BJ (cell line): ENCODE data around the gene REX1BD. TPM values are rescaled to one million over a fixed set of nuclear protein-coding genes. Genes with fewer than 3 reads are reported as not detected.

Source experiments
- CTCF ChIA-PET: fragments of 350-600 bp; formaldehyde crosslinking; extraction: SDS; loops from one replicate; lab custom pipeline; 2021; ENCODE audit warnings: antibody characterized with exemption, inconsistent platforms; lab: Yijun Ruan, JAX
- POLR2A ChIA-PET: fragments of 300-600 bp; sonication (Branson Sonifier 250); formaldehyde crosslinking; extraction: SDS; loops from one replicate; lab custom pipeline; 2021; ENCODE audit warnings: antibody characterized with exemption; lab: Charles Lee
- DNase-seq: peaks from one replicate; pipeline ENCODE4 v3.0.0-alpha.2; 2011; ENCODE audit warnings: low read depth
- H3K27me3 ChIP-seq: 2 replicates; pipeline ENCODE4 v1.6.0; 2011; ENCODE audit warnings: low read length; ENCODE audit not compliant: control insufficient read depth, insufficient read depth
- H3K36me3 ChIP-seq: 2 replicates; pipeline ENCODE4 v1.5.1; 2011; ENCODE audit warnings: low read length; ENCODE audit not compliant: control insufficient read depth, insufficient read depth
- H3K4me3 ChIP-seq: 2 replicates; pipeline ENCODE4 v1.5.1; 2011; ENCODE audit warnings: low read depth, mild to moderate bottlenecking, control low read depth, low read length
- polyA plus RNA-seq: library from polyadenylated mRNA; depleted of rRNA; stranded (reverse); fragments of >200 nt; gene quantifications from 2 replicates; pipeline ENCODE4 v1.2.3, GENCODE V29; 2011
- TF ChIP-seq, protein P1 (sequence below): IDR thresholded peaks from 2 replicates; pipeline ENCODE4 v1.5.1; 2011; ENCODE audit warnings: low read depth, mild to moderate bottlenecking, control low read depth, inconsistent platforms, low read length, moderate library complexity; ENCODE audit not compliant: insufficient read depth

REX1BD gene
- polyA plus RNA-seq, 1 experiment: 24.3 TPM

DNA sequence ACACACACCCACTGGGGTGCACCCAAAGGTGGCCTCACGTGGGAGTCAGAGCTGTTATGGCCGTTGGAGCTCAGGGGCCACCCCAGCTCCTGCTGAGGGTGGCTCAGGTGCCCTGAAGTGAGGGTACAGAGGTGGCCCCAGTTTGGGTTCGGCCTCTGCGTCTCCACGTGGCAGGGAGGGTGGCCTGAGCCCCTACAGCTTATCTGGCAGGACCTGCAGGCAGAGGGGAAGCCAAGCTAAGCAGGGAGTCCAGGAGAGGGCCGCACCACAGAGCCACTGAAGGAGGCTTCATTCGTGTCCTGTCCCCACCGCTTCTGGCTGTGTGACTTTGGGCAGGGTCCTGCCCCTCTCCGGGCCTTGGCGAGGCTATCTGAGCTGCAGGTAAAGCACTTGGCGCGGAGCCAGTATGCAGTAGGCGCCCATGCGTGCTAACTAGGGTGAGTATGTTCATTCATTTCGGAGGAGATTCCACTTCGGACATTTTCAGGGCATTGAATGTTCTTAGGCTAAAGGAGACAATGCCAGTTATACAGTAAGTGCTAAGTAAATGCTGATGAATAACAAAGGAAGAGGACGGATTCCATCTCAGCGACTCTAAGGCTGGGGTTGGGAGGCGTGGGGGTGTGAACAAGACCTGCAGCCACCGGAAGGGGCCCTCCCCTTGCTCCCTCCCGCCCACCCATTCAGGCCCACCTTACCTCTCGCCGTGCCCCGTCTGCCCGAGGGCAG, 4.9 kb downstream of the REX1BD start:
- H3K36me3 ChIP-seq: peaks cover 4% of the 10 kb centered on the region
- TF ChIP-seq, protein P1, sequence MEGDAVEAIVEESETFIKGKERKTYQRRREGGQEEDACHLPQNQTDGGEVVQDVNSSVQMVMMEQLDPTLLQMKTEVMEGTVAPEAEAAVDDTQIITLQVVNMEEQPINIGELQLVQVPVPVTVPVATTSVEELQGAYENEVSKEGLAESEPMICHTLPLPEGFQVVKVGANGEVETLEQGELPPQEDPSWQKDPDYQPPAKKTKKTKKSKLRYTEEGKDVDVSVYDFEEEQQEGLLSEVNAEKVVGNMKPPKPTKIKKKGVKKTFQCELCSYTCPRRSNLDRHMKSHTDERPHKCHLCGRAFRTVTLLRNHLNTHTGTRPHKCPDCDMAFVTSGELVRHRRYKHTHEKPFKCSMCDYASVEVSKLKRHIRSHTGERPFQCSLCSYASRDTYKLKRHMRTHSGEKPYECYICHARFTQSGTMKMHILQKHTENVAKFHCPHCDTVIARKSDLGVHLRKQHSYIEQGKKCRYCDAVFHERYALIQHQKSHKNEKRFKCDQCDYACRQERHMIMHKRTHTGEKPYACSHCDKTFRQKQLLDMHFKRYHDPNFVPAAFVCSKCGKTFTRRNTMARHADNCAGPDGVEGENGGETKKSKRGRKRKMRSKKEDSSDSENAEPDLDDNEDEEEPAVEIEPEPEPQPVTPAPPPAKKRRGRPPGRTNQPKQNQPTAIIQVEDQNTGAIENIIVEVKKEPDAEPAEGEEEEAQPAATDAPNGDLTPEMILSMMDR: no peak
- no peak overlapping the region for H3K4me3 ChIP-seq
- no peaks in the 10 kb centered on the region for H3K27me3 ChIP-seq
- no peak for DNase-seq
- ChIA-PET CTCF (interaction anchor here (0.6 to 6.1 kb wide), 26 partner anchors 7 to 280 kb away, joined by 3 to 40 read pairs (median 4); no protein-coding TSS in a partner anchor), POLR2A (no interaction called here)

GRCh38 chr19:18594096-18594823, 5.7 kb downstream of the REX1BD start:
- H3K36me3 ChIP-seq: peaks cover 4% of the 10 kb centered on the region
- ChIA-PET POLR2A (no interaction called here), CTCF (interaction anchor here (0.6 to 6.1 kb wide), 25 partner anchors 8 to 279 kb away, joined by 3 to 40 read pairs (median 4); no protein-coding TSS in a partner anchor)
- DNase-seq: no peak
- peak overlapping the region; percentile 35 for H3K4me3 ChIP-seq
- TF ChIP-seq, protein P1: peak; percentile 50
- H3K27me3 ChIP-seq: no peaks in the 10 kb centered on the region

- no peak for DNase-seq
Observed at GRCh38 chr19:18594824-18595373, 6.3 kb downstream of the REX1BD start.

GRCh38 chr19:18595475-18595874, 6.9 kb downstream of the REX1BD start:
- CTCF ChIA-PET: interaction anchor here (0.7 to 6.1 kb wide), 6 partner anchors 8 to 252 kb away, joined by 4 to 40 read pairs (median 12); partner anchors contain the start of gene TMEM59L
- Histone ChIP-seq H3K36me3 (peaks cover 4% of the 10 kb centered on the region), H3K27me3 (no peaks in the 10 kb centered on the region), H3K4me3 (no peak overlapping the region)
- no peak for DNase-seq
- TF ChIP-seq, protein P1: no peak
- POLR2A ChIA-PET: interaction anchor here (0.7 kb wide), 1 partner anchor 252 kb away, joined by 3 read pairs; no protein-coding TSS in a partner anchor

More at GRCh38 chr19:18594824-18595373, 6.3 kb downstream of the REX1BD start:
- Histone ChIP-seq H3K36me3 (peaks cover 4% of the 10 kb centered on the region), H3K4me3 (peak overlapping the region; percentile 35), H3K27me3 (no peaks in the 10 kb centered on the region)
- ChIA-PET POLR2A (no interaction called here), CTCF (interaction anchor here (0.7 to 6.1 kb wide), 11 partner anchors 9 to 253 kb away, joined by 3 to 40 read pairs (median 7); no protein-coding TSS in a partner anchor)
- TF ChIP-seq, protein P1: no peak
